Measurements from ENCODE around the gene NUDT14. TPM values are rescaled to one million over a fixed set of nuclear protein-coding genes. Genes with fewer than 3 reads are reported as not detected.

Gene NUDT14
- total RNA-seq, 1 donor from 2014 or later: 5.5 TPM

- H3K4me2 ChIP-seq: no peak overlapping the region
- DNase-seq (ENCODE audit: low spot score): no peak
- no peak overlapping the region for H2AFZ ChIP-seq (replicated peaks)
- Mint-ChIP-seq H3K36me3 (peaks cover 22% of the 10 kb centered on the region), H3K9me3 (no peaks in the 10 kb centered on the region), H3K4me1 (peaks cover 13% of the 10 kb centered on the region), H3K4me3 (no peak overlapping the region), H3K27me3 (ENCODE audit: insufficient read depth, low read depth) (no peaks in the 10 kb centered on the region), H3K27ac (no peak overlapping the region)
- H3K79me2 ChIP-seq (ENCODE audit: low read depth): no peaks in the 10 kb centered on the region
- H3K4me3 ChIP-seq: no peak overlapping the region
- TF ChIP-seq EZH2phosphoT487 (IDR thresholded peaks at IDR 0.05): no peak
- TF ChIP-seq CTCF (IDR thresholded peaks at IDR 0.05): no peak
- H3K9me3 ChIP-seq (ENCODE audit: low read depth): no peaks in the 10 kb centered on the region
- no peaks in the 10 kb centered on the region for H3K27me3 ChIP-seq
- no peaks in the 10 kb centered on the region for H3K36me3 ChIP-seq
- no peaks in the 10 kb centered on the region for H3K4me1 ChIP-seq
- H3F3A ChIP-seq (ENCODE audit: low read depth): no peaks in the 10 kb centered on the region
- H3K27ac ChIP-seq: no peak overlapping the region
- no peak overlapping the region for H3K9ac ChIP-seq
- no peaks in the 10 kb centered on the region for H4K20me1 ChIP-seq (ENCODE audit: low read depth)
Measured at GRCh38 chr14:105223770-105224544, 42.8 kb upstream of the NUDT14 start.

- no peak for DNase-seq (ENCODE audit: low spot score)
- Mint-ChIP-seq H3K36me3 (peaks cover 22% of the 10 kb centered on the region), H3K9me3 (no peaks in the 10 kb centered on the region), H3K4me3 (no peak overlapping the region), H3K27ac (peak overlapping the region; percentile 13), H3K27me3 (ENCODE audit: insufficient read depth, low read depth) (no peaks in the 10 kb centered on the region), H3K4me1 (peaks cover 13% of the 10 kb centered on the region)
- Histone ChIP-seq H3F3A (ENCODE audit: low read depth) (no peaks in the 10 kb centered on the region), H3K4me1 (no peaks in the 10 kb centered on the region), H3K27ac (no peak overlapping the region), H3K79me2 (ENCODE audit: low read depth) (no peaks in the 10 kb centered on the region), H3K36me3 (no peaks in the 10 kb centered on the region), H3K4me2 (no peak overlapping the region), H3K9ac (no peak overlapping the region), H2AFZ (replicated peaks) (no peak overlapping the region), H4K20me1 (ENCODE audit: low read depth) (no peaks in the 10 kb centered on the region), H3K9me3 (ENCODE audit: low read depth) (no peaks in the 10 kb centered on the region), H3K4me3 (no peak overlapping the region), H3K27me3 (no peaks in the 10 kb centered on the region)
- TF ChIP-seq EZH2phosphoT487 (IDR thresholded peaks at IDR 0.05) (no peak), CTCF (IDR thresholded peaks at IDR 0.05) (no peak), EZH2 (IDR thresholded peaks at IDR 0.05) (no peak)
Measured at GRCh38 chr14:105223260-105223659, 42.1 kb upstream of the NUDT14 start.

- peak overlapping the region; percentile 6 for H3K27ac Mint-ChIP-seq
- no peaks in the 10 kb centered on the region for H4K20me1 ChIP-seq (ENCODE audit: low read depth)
- H3K4me2 ChIP-seq: no peak overlapping the region
- no peak for TF ChIP-seq EZH2 (IDR thresholded peaks at IDR 0.05)
- no peaks in the 10 kb centered on the region for H3K27me3 ChIP-seq
- no peaks in the 10 kb centered on the region for H3K4me1 ChIP-seq
- H3K9me3 ChIP-seq (ENCODE audit: low read depth): no peaks in the 10 kb centered on the region
- H3K9me3 Mint-ChIP-seq: no peaks in the 10 kb centered on the region
- no peak for DNase-seq (ENCODE audit: low spot score)
- H2AFZ ChIP-seq (replicated peaks): no peak overlapping the region
- no peaks in the 10 kb centered on the region for H3K36me3 ChIP-seq
- no peaks in the 10 kb centered on the region for H3F3A ChIP-seq (ENCODE audit: low read depth)
- H3K4me3 ChIP-seq: no peak overlapping the region
- peak overlapping the region; percentile 4 for H3K4me3 Mint-ChIP-seq
- no peaks in the 10 kb centered on the region for H3K27me3 Mint-ChIP-seq (ENCODE audit: insufficient read depth, low read depth)
- H3K4me1 Mint-ChIP-seq: peaks cover 13% of the 10 kb centered on the region
- H3K36me3 Mint-ChIP-seq: peaks cover 22% of the 10 kb centered on the region
- H3K9ac ChIP-seq: no peak overlapping the region
- H3K79me2 ChIP-seq (ENCODE audit: low read depth): no peaks in the 10 kb centered on the region
- H3K27ac ChIP-seq: no peak overlapping the region
Measured at GRCh38 chr14:105221598-105222178, 40.6 kb upstream of the NUDT14 start.
